ENCODE measurements around the gene FAF2.
"Not testable (repeated sequence)": the region's sequence is repeated elsewhere in the genome, so short reads cannot be mapped to it uniquely, and the experiment has no call there.

Gene FAF2

GRCh38 chr5:176548967-176549444 is 100.8 kb downstream of the FAF2 start, which contains the start of gene CDHR2:
Gene CDHR2 (plus strand): TSS chr5:176549342. CDS start chr5:176565353, 16,011 bp downstream.
- TF ChIP-seq CTCF (conservative IDR thresholded peaks at IDR 0.05; ENCODE audit: low read length), result no peak
- no peak for DNase-seq (ENCODE audit: low read depth)
- H3K4me3 ChIP-seq (ENCODE audit: low read length), result no peak within 1 kb of the TSS

- no peak overlapping the region for H3K4me3 ChIP-seq (ENCODE audit: low read length)
- no peak for DNase-seq (ENCODE audit: low read depth)
- TF ChIP-seq CTCF (conservative IDR thresholded peaks at IDR 0.05; ENCODE audit: low read length), result no peak
Measured at GRCh38 chr5:176549871-176550270, 101.7 kb downstream of the FAF2 start.

- no peak overlapping the region for H3K4me3 ChIP-seq (ENCODE audit: low read length)
- no peak for DNase-seq (ENCODE audit: low read depth)
- TF ChIP-seq CTCF (conservative IDR thresholded peaks at IDR 0.05; ENCODE audit: low read length), result no peak
Measured at GRCh38 chr5:176550275-176550831, 102.2 kb downstream of the FAF2 start.

- not testable (repeated sequence) for H3K4me3 ChIP-seq (ENCODE audit: low read length); DNase-seq (ENCODE audit: low read depth)
Measured at GRCh38 chr5:176550937-176551336, 102.8 kb downstream of the FAF2 start.

- DNase-seq (ENCODE audit: low read depth), result no peak
- no peak for TF ChIP-seq CTCF (conservative IDR thresholded peaks at IDR 0.05; ENCODE audit: low read length)
- no peak overlapping the region for H3K4me3 ChIP-seq (ENCODE audit: low read length)
Measured at GRCh38 chr5:176552332-176552869, 104.2 kb downstream of the FAF2 start.

- no peak for DNase-seq (ENCODE audit: low read depth)
- no peak for TF ChIP-seq CTCF (conservative IDR thresholded peaks at IDR 0.05; ENCODE audit: low read length)
- H3K4me3 ChIP-seq (ENCODE audit: low read length), result no peak overlapping the region
Measured at GRCh38 chr5:176553260-176554085, 105.3 kb downstream of the FAF2 start.

- DNase-seq (ENCODE audit: low read depth), result no peak
- H3K4me3 ChIP-seq (ENCODE audit: low read length), result no peak overlapping the region
- TF ChIP-seq CTCF (conservative IDR thresholded peaks at IDR 0.05; ENCODE audit: low read length), result no peak
Measured at GRCh38 chr5:176557846-176558245, 109.7 kb downstream of the FAF2 start.

Measured in AG10803 (cell line).